Measurements from ENCODE around the gene POLD3. TPM values are rescaled to one million over a fixed set of nuclear protein-coding genes. Genes with fewer than 3 reads are reported as not detected.

POLD3 gene
- total RNA-seq, 1 experiment from 2014 or later = 18.9 TPM

- ChIA-PET CTCF (no interaction called here), POLR2A (interaction anchor here (1.1 kb wide), 1 partner anchor 53 kb away, joined by 3 read pairs; the partner anchor contains the start of gene LIPT2), RAD21 (ENCODE audit: low non-redundant PET in 1 of 2, low total read pairs in 2 of 2, uncharacterized antibody in 2 of 2, unreplicated experiment in 2 of 2) (no interaction called here)
- Histone ChIP-seq H3K9me2 (ENCODE audit: insufficient read depth) (no peaks in the 10 kb centered on the region), H3K4me1 (ENCODE audit: control insufficient read depth in 1 of 2, insufficient read depth in 2 of 2, low read length in 2 of 2) (peaks cover 0 to 3% of the 10 kb centered on the region in 2 experiments; a peak in 1 of 4 replicates), H3K9me3 (ENCODE audit: control insufficient read depth in 1 of 2, insufficient read depth in 1 of 2, low read depth in 1 of 2, low read length in 2 of 2) (peaks cover 0 to 11% of the 10 kb centered on the region in 2 experiments; a peak in 1 of 4 replicates), H3K4me2 (ENCODE audit: low read length) (no peak overlapping the region), H3K36me3 (ENCODE audit: control insufficient read depth in 1 of 2, insufficient read depth in 2 of 2, low read length in 2 of 2) (no peaks in the 10 kb centered on the region), H4K20me1 (ENCODE audit: insufficient read depth) (no peaks in the 10 kb centered on the region), H2AFZ (ENCODE audit: low read depth, low read length, poor library complexity, severe bottlenecking) (no peak overlapping the region), H3K27me3 (ENCODE audit: insufficient read depth, low read length) (no peaks in the 10 kb centered on the region), H3K4me3 (replicated peaks in 1 of 2; ENCODE audit: low read depth in 1 of 2, low read length in 2 of 2) (no peak overlapping the region), H3K79me2 (ENCODE audit: insufficient read depth, low read length) (no peaks in the 10 kb centered on the region), H3K27ac (ENCODE audit: low read depth, low read length) (no peak overlapping the region), H3K9ac (ENCODE audit: low read length) (no peak overlapping the region)
- no peak for DNase-seq (ENCODE audit: low read depth, low spot score)
- BruUV-seq (replicated peaks) = no TSS peak
- peak; percentile 60 for ATAC-seq
- intact Hi-C loops (cut with micrococcal nuclease) = no loop called here
- TF ChIP-seq SIN3A (IDR thresholded peaks at IDR 0.05; ENCODE audit: low read depth) = no peak
- no peak for TF ChIP-seq RAD21 (IDR thresholded peaks at IDR 0.05; ENCODE audit: low read depth)
- TF ChIP-seq ZFX (IDR thresholded peaks at IDR 0.05) = no peak
- TF ChIP-seq ZNF274 (IDR thresholded peaks at IDR 0.05; ENCODE audit: low read depth, low read length) = no peak
- TF ChIP-seq YY1 (IDR thresholded peaks at IDR 0.05; ENCODE audit: extremely low read depth, insufficient replicate concordance, low read depth, low read length) = no peak
Observed at GRCh38 chr11:74546752-74547151, 45.6 kb upstream of the POLD3 start.

DNA sequence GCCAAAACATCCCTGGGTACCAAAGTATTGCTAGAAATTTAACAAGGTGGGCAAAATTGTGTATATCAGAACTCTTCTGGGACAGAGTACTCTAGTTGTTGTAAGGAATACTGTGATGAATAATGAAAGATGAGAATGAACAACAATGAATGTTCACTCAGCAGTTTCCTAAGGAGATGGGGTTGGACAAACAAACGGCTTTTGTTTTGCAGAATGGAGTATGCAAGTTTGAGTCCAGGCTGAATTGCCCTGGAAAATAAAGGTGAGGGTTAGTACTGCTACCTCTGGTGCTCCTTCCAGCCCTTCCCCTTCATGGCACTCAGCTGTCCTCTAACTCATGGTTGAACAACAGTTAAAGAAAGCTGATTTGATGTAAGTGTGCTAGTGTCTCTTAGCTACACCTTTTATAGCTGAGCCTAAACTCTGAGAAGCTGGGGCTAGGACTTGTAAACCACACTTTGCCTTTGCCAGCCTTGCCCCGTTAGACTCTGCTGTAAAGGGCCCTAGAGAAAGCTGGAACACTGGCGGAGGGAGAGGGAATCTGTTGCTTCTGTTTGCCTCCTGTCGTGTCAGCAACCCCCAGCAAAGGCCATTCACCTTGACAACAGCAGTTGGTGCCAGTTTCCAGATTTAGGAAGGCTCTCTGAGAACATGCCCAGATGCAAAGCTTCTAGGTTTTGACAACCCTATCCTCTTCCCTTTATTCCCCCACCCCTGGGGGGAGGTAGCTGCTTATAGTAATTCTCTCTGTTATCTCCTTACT, 41.2 kb upstream of the POLD3 start:
- Histone ChIP-seq H3K9ac (ENCODE audit: low read length) (no peak overlapping the region), H3K27me3 (ENCODE audit: insufficient read depth, low read length) (no peaks in the 10 kb centered on the region), H3K27ac (ENCODE audit: low read depth, low read length) (no peak overlapping the region), H3K9me2 (ENCODE audit: insufficient read depth) (no peaks in the 10 kb centered on the region), H4K20me1 (ENCODE audit: insufficient read depth) (no peaks in the 10 kb centered on the region), H3K4me2 (ENCODE audit: low read length) (no peak overlapping the region), H3K9me3 (ENCODE audit: control insufficient read depth in 1 of 2, insufficient read depth in 1 of 2, low read depth in 1 of 2, low read length in 2 of 2) (no peaks in the 10 kb centered on the region), H2AFZ (ENCODE audit: low read depth, low read length, poor library complexity, severe bottlenecking) (no peak overlapping the region), H3K36me3 (ENCODE audit: control insufficient read depth in 1 of 2, insufficient read depth in 2 of 2, low read length in 2 of 2) (no peaks in the 10 kb centered on the region), H3K4me1 (ENCODE audit: control insufficient read depth in 1 of 2, insufficient read depth in 2 of 2, low read length in 2 of 2) (peaks cover 0 to 3% of the 10 kb centered on the region in 2 experiments; a peak in 1 of 4 replicates), H3K79me2 (ENCODE audit: insufficient read depth, low read length) (no peaks in the 10 kb centered on the region), H3K4me3 (replicated peaks in 1 of 2; ENCODE audit: low read depth in 1 of 2, low read length in 2 of 2) (no peak overlapping the region)
- intact Hi-C loops (cut with micrococcal nuclease) = no loop called here
- no TSS peak for BruUV-seq (replicated peaks)
- no peak for DNase-seq (ENCODE audit: low read depth, low spot score)
- CTCF ChIA-PET = no interaction called here
- POLR2A ChIA-PET = no interaction called here
- ATAC-seq = no peak
- RAD21 ChIA-PET (ENCODE audit: low non-redundant PET in 1 of 2, low total read pairs in 2 of 2, uncharacterized antibody in 2 of 2, unreplicated experiment in 2 of 2) = no interaction called here
- TF ChIP-seq ZBTB33 (IDR thresholded peaks at IDR 0.05; ENCODE audit: extremely low read depth, insufficient replicate concordance, low read length) = no peak
- TF ChIP-seq FOSL1 (IDR thresholded peaks at IDR 0.05; ENCODE audit: low read depth) = no peak
- TF ChIP-seq ELF1 (IDR thresholded peaks at IDR 0.05; ENCODE audit: borderline replicate concordance, low read depth) = no peak
- TF ChIP-seq, protein P1, sequence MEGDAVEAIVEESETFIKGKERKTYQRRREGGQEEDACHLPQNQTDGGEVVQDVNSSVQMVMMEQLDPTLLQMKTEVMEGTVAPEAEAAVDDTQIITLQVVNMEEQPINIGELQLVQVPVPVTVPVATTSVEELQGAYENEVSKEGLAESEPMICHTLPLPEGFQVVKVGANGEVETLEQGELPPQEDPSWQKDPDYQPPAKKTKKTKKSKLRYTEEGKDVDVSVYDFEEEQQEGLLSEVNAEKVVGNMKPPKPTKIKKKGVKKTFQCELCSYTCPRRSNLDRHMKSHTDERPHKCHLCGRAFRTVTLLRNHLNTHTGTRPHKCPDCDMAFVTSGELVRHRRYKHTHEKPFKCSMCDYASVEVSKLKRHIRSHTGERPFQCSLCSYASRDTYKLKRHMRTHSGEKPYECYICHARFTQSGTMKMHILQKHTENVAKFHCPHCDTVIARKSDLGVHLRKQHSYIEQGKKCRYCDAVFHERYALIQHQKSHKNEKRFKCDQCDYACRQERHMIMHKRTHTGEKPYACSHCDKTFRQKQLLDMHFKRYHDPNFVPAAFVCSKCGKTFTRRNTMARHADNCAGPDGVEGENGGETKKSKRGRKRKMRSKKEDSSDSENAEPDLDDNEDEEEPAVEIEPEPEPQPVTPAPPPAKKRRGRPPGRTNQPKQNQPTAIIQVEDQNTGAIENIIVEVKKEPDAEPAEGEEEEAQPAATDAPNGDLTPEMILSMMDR (IDR thresholded peaks at IDR 0.05 in 2 of 3, conservative IDR thresholded peaks at IDR 0.05 in 1 of 3; ENCODE audit: borderline replicate concordance in 1 of 3, insufficient read depth in 1 of 3, low read depth in 2 of 3, low read length in 2 of 3) = no peak
- no peak for TF ChIP-seq POLR2AphosphoS5 (IDR thresholded peaks at IDR 0.05; ENCODE audit: low read depth, low read length)
- TF ChIP-seq, protein P2, sequence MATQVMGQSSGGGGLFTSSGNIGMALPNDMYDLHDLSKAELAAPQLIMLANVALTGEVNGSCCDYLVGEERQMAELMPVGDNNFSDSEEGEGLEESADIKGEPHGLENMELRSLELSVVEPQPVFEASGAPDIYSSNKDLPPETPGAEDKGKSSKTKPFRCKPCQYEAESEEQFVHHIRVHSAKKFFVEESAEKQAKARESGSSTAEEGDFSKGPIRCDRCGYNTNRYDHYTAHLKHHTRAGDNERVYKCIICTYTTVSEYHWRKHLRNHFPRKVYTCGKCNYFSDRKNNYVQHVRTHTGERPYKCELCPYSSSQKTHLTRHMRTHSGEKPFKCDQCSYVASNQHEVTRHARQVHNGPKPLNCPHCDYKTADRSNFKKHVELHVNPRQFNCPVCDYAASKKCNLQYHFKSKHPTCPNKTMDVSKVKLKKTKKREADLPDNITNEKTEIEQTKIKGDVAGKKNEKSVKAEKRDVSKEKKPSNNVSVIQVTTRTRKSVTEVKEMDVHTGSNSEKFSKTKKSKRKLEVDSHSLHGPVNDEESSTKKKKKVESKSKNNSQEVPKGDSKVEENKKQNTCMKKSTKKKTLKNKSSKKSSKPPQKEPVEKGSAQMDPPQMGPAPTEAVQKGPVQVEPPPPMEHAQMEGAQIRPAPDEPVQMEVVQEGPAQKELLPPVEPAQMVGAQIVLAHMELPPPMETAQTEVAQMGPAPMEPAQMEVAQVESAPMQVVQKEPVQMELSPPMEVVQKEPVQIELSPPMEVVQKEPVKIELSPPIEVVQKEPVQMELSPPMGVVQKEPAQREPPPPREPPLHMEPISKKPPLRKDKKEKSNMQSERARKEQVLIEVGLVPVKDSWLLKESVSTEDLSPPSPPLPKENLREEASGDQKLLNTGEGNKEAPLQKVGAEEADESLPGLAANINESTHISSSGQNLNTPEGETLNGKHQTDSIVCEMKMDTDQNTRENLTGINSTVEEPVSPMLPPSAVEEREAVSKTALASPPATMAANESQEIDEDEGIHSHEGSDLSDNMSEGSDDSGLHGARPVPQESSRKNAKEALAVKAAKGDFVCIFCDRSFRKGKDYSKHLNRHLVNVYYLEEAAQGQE (IDR thresholded peaks at IDR 0.05; ENCODE audit: low read depth) = no peak
- TF ChIP-seq ZNF274 (IDR thresholded peaks at IDR 0.05; ENCODE audit: low read depth, low read length) = no peak
